Erythroblast (primary cell): ENCODE data around the gene ATP6V0B.

ENCODE experiments used
- GATA1 ChIP-seq: IDR thresholded peaks from 2 replicates; pipeline ENCODE4 v1.6.1; 2011; ENCODE audit warnings: low read depth, mild to moderate bottlenecking, control low read depth, low read length, moderate library complexity
- POLR2A ChIP-seq: IDR thresholded peaks from 2 replicates; pipeline ENCODE4 v1.6.1; 2011; ENCODE audit warnings: mild to moderate bottlenecking, low read length

GRCh38 chr1:43999455-43999854 lies 24.7 kb downstream of the ATP6V0B start:
- TF ChIP-seq POLR2A = no peak
- TF ChIP-seq GATA1 = no peak
